Dedifferentiated amniotic fluid mesenchymal stem cell (primary cell): Measurements from ENCODE around the gene NEU3.

Source experiments
- DNase-seq: peaks from one replicate; pipeline ENCODE4 v3.0.0-alpha.2; 2016; ENCODE audit errors: extremely low spot score

The NEU3 gene

DNA sequence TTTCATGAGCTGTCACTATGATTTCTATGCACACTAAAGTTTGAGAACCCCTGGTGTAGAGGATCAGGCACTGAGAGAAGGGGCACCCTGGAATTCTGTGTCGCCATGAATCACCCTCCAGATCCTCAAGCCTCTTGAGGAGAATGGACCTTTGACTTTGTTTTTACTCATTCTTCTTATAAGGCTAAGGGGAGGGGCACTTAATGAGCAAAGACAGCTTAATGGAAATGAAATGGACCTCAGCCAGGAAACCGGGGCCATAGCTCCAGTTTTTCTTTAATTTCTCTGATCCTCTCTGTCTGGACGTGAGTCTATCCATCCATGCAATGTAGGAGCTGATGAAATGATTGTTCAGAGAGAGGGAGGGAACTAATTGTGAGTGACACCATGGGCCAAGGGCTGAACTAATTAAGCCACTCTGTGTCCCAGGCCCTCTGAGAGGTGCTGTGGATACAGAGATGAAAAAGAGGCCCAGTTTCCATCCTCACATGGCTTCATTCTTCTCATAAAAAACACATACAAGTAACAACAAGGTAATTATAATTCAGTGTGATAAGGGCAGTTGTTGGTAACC lies 75.1 kb downstream of the NEU3 start:
- DNase-seq, result no peak

- DNase-seq, result no peak
These were observed 77.3 kb downstream of the NEU3 start for GRCh38 chr11:75066061-75066460.
